HG02938 (cell line): ENCODE data around the gene ARL4D.
"Not testable (repeated sequence)": the region's sequence is repeated elsewhere in the genome, so short reads cannot be mapped to it uniquely, and the experiment has no call there.

Experiments used
- ATAC-seq: cut with Tn5 transposase; IDR thresholded peaks from one replicate; pipeline ENCODE4 v1.9.1; 2021; ENCODE audit warnings: mild to moderate bottlenecking, moderate library complexity; ENCODE audit not compliant: unreplicated experiment

ARL4D gene

DNA sequence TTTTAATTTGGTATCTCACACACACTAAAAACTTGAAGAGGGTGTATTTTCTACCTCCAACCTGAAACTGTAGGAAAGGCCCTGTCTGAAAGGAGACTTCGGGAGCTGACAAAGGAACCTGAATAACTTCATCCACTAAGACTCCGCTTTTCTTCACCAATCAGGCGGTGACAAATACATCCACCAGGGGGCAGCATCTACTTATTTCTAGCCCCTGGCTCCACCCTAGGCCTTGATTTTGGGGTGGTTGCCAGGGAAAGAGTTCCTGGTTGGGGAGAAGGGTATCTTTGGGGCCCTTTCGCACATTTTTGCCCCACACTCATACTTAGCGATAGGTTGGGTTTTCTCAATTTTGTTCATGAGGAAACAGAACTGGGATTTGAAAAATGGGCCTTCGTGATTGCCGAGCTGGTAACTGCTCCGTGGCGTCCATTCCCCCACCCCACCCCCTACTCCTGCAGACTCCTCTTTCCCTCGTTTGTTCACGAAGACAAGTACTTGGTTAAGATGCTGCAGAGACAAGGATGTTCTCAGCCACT, 4.8 kb upstream of the ARL4D start:
- ATAC-seq = no peak

DNA sequence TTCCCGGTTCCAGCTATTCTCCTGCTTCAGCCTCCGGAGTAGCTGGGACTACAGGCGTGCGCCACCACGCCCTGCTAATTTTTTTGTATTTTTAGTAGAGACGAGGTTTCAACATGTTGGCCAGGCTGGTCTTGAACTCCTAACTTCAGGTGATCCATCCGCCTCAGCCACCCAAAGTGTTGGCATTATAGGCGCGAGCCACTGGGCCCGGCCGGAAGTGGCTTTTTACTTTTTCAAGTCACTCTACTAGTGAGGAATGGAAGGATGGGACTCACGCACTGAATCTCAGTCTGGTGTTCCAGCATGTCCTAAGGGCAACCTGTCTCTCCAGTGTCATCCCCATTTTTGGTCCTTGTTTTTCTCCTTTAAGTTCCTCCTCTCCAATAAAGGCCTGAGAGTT, 4.1 kb upstream of the ARL4D start:
- ATAC-seq = not testable (repeated sequence)

DNA sequence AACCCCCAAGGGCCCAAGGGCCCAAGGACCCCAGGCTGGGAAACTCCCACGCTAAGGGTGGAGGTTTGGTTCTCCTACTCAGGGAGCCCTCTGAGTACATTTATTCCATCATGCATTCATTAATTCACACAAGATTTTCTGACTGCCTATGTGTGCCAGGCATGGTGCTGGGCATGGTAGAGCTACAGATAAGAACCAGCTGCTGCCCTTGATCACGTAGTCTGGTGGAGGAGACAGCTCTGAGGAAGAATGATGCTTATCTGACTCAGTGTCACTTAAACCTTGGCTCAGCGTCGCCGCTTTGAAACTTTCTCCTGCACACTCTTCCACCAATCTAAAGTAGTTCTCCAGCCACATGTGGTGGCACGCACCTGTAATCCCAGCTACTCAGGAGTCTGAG, 3.6 kb upstream of the ARL4D start:
- ATAC-seq = no peak

DNA sequence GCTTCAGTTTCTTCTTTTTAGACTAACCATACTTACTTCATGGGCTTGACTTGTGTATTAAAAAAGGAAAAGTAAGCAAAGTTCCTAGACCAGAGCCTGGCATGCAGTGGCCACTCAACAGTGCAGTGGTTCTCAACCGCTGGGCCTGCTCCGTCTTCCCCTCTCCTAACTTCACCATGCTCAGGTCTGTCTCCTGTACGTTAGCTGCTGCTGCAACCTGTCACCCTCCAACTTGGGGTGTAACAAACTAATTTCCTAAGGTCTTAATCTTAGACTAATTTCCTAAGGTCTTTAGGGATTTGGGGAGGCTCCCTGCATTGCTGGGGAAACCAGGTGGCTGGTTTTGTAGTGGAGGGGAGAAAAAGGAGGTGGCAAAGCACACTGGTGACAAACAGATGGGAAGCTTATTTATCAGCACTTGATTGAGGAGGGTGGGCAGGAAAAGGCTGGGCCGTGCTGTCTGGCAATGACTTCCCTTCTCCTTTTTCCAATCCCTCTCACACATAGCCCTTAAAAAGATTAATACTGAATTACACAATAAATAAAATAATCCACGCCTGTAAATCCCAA, 2.2 kb upstream of the ARL4D start:
- no peak for ATAC-seq

DNA sequence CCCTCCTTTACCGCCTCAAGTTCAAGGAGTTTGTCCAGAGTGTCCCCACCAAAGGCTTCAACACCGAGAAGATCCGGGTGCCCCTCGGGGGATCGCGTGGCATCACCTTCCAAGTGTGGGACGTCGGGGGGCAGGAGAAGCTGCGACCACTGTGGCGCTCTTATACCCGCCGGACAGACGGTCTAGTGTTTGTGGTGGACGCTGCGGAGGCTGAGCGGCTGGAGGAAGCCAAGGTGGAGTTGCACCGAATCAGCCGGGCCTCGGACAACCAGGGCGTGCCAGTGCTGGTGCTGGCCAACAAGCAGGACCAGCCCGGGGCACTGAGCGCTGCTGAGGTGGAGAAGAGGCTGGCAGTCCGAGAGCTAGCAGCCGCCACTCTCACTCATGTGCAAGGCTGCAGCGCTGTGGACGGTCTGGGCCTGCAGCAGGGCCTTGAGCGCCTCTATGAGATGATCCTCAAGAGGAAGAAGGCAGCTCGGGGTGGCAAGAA, 1.1 kb downstream of the ARL4D start:
- no peak for ATAC-seq

DNA sequence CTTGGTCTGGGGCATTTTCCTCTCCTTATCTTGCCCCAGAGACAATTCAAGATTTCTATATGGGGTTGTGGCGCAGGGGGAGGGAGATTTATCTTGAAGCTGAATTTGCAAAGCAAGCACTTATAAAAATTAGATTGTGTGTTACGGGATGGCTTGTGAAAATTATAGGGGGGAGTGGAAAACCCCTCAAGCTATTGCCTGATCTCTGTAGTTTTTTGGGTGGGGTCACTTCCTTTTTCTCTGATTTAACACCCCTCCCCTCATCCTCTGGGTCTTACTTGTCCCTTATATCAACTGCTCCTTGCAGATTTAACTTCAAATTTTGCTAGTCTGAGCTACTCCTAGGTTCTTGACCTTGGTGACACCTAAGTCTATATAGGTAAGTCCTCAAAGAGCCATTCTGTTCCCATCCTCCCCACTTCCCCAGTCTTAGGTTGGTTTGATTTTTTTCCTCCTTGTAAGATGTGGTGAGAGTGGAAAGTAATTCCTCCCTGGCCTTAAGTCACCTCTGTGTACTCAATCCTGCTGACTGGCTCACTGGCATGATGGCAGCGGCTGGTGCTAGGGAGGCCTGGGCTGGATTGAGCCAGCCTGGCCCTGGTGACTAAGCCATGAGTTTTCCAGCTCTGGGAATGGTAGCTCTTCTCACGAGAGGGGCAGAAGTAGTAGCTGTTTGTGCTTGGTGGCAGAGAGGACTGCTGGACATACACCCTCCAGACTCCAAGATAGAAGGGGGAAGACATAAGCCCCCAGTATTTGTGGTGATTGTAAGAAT, 2.3 kb downstream of the ARL4D start:
- ATAC-seq = no peak

DNA sequence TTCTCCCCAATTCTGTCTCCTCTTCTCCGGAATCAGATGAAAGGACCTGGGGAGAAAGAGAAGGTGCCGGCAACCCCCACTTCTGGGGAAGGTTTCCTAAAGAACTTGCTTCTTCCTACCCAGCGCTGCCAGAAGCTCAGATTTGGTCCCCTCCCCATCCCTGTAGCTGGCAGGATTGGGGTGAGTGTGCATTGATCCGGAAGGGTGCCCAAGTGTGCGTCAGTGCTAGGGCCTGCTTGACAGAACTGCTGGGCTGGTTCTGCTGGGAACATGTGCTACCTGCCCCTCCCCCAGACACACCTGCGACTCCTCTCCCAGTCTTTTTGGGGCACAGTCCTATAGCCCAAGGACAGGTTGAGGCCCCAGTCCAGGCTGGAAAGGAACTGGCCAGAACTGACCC, 3.3 kb downstream of the ARL4D start:
- no peak for ATAC-seq

DNA sequence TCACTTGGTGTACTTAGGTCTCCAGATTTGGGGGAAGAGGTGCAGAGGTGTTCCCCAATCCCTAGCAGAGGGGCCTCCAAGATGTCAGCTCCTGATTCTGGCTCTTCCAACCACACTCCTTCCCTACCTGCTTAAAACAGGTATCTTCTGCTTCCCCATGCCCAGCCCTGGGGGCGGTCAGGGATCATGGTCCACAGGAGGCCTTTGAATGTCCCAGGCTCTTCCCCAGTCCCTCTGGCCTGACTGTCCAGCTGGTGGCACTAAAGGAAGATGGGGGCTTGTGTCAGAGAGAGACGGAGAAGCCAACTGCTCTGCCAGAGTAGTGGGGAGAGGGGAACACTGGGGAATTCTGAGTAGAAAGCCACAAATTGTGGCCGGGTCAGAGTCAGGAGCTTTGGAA, 3.8 kb downstream of the ARL4D start:
- no peak for ATAC-seq

DNA sequence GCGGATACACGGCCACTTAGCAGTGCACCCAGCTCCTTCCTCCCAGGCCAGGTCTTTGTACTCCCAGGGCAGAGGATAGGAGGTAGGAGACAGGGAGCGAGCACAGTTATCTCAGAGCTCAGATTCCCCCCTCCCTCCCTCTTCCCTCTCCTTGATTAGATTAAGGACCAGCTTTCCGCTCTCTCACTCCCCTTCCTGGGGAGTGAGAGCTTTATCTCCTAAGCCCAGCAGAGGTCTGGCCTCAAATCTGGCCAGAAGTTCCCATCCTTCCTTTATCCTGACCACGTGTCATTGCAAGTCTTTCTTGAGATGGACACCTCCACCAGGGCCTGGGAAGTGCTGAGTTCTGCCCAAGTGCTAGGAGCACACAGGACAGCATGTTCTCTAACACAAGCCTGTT, 5.1 kb downstream of the ARL4D start:
- no peak for ATAC-seq

DNA sequence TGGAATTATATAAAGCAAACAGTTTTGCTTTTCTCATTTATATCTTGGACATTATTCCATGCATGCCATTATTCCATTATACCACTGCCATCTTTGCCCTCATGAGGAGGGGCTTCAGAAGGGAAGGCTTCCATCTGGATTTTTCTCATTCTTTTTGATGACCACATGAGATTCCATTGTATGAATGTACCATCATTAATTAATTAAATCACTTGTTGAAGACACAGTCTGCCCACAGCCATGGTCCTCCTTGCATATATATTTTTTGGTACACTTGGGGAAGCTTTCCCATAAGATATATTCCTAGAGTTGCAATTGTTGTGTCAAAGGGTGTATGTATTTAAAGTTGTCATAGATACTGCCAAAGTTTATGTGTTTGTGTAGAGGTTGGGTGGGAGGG, 7.1 kb downstream of the ARL4D start:
- no peak for ATAC-seq

DNA sequence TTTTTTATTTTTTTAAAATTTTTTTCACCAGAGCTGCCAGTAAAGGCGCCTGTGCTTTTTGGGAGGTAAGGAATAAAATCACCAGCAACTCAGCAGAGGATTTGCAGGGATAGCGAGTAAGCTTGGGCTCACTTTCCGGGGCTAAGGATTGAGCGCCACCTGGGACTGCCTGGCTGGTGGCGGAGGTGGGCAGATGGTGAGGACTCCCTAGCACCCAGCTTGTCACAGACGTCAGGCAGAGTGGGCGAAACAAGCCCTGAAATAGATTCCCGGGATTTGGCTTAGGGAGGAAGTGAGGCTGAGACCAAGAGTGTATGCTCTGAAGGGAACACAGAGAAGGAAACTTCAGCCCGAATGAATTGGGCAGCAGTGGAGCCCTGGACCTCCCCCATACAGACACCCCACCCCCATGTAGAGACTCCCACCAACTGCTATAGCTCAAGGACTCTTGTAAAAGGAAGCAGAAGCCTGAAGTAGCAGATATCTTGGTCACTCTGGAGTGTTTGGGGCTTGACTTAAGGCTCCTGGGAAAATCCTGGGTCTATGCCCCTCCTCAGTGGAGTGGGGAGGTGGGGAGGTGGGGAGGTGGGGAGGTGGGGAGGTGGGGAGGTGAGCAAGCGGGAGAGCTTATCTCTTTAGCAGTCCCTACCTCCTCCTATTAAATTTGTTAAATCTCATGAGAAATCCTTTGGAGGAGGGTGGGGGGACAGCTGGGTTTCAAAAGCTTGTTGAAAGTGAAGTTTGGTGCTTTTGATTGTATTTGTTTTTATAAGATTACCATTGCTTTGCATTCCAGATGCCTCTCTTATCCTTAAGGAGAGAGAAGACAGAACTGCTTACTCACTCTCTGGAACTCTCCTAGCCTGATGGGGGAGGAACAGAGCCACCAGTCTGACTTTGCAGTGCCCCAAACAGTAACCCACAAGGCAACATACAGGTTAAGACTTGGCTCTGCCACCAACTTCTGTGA, 8.2 kb downstream of the ARL4D start:
- ATAC-seq = no peak

DNA sequence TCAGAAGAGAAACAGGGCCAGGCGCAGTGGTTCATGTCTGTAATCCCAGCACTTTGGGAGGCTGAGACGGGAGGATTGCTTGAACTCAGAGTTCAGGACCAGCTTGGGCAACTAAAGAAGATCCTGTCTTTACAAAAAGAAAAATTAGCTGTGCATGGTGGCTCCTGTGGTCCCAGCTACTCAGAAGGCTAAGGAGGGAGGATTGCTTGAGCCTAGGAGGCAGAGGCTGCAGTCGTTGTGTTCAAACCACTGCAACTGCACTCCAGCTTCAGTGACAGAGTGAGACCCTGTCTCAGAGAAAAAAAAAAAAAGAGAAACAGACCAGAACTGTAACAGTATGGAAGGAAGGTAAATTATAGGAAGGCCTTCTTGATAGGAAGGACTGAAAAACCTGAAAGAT, 10.3 kb downstream of the ARL4D start:
- ATAC-seq = no peak

DNA sequence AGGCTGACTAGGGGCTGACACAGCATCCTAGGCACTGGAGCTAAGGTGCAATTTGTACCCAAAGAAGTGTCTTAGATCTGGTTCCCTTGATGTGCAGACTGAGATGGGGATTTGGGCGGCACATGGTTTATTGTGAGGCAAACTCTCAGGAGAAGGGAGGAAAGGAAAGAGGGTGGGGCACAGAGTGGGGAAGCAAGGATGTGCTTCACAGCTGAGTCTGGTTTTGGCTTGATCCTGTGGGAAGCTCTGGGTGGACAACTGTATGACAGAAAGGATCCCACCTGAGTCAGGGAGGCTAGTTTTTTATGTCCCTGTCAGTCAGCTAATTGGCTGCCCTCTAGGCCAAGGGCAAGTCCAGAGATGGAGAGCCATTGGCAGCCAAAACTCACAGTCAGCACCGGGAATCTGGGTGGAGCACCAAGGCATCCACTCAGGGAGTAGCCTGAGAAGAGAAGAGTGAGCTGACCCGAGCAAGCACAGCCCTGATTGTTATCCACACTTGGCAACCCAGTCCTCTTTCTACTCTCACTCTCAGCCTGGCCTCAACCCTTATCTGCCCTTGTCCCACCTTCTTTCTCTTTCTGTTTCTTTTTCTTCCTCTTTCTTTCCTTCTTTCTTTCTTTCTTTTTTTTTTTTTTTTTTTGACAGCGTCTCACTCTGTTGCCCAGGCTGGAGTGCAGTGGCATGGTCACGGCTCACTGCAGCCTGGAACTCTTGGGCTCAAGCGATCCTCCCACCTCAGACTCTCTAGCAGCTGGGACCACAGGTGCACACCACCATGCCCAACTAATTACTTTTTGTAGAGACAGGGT, 12.0 kb downstream of the ARL4D start:
- ATAC-seq = no peak

DNA sequence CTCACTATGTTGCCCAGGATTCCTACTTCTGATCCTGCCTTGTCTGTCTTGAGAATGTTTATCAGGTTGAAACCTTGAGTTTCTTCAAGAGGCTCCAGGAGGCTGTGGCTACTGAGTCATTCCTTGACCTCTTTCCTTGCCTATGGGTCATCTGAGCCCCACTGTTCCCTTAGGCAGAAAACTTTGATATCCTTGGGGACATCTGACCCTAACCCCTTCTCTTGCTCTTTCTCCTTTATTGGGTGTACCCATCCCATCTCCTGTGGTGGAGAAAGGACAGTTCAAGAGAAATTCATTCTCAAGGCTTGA, 12.5 kb downstream of the ARL4D start:
- ATAC-seq = no peak

DNA sequence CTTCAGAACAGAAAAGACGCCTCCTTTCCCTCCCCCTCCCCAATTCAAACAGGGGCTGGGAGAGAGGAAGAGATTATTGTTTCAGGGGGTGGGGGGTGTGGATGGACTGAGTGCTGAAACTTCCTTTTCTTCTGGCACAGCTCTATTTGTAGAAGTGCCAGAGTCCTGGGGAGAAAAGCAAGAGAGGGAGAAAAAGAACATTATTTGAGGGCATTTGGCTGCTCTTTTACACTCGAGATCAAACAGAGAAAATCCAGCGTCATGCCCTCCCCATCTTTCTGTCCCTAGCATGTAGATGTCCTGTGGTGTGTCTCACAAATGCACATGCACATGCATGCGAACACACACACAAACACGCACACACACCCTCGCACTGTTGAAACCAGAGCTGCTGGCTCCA, 13.0 kb downstream of the ARL4D start:
- ATAC-seq = no peak

DNA sequence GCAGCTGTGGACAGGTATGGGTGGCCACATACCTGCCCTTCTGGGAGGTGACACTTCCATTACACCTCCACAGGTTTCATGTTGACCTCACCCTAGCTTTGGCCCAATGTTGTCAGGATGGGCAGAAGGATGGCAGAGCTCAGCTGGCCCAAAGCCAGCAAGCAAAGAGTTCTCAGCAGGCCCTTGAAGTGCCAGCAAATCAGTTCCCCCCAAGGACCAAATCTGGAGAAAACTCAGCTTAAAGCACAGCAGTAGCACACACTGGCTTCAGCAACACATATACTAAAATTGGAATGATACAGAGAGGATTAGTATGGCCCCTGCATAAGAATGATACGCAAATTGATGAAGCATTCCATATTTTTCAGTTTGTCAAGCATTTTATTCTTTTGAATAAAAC, 13.4 kb downstream of the ARL4D start:
- no peak for ATAC-seq

DNA sequence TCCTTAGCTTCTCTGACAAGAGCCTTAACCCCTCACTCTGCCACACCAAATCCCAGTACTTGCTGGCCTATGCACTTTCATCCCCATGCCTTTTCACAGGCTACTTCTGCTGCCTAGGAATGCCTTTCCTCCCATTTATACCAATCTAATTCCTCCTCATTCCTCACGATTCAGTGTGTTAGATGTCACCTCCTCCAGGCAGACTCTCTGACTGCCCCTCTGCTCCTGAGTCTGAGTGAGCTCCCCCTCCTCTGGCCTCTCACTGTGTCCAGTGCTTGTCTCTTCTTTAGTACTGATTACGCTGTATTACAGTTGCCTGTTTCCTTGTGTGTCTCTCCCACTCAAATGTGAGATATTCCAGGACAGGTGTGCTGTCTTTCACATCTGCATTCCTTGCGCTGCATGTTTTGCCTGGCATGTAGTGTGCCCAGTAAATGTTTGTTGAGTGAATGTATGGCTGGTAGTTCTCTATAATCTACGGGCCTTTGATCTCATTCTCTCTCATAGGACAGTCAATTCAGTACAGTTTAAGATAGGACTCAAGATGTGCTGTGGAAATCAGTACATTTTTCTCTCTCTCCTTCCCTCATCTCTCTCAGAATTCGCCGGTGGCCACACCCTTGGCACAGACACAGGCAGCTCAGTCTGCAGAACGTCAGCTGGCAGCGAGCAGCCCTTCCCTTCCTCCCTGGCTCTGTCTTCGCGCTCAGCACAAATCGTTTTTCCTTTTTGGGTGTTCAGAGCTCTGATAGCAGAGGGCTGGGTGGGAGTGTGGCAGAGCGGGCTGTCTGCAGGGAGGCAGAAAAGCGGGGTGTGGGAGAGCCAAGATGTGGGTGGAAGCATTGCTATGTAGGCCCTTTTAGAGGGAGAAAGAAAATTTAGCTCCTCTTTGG, 18.5 kb downstream of the ARL4D start:
- no peak for ATAC-seq

DNA sequence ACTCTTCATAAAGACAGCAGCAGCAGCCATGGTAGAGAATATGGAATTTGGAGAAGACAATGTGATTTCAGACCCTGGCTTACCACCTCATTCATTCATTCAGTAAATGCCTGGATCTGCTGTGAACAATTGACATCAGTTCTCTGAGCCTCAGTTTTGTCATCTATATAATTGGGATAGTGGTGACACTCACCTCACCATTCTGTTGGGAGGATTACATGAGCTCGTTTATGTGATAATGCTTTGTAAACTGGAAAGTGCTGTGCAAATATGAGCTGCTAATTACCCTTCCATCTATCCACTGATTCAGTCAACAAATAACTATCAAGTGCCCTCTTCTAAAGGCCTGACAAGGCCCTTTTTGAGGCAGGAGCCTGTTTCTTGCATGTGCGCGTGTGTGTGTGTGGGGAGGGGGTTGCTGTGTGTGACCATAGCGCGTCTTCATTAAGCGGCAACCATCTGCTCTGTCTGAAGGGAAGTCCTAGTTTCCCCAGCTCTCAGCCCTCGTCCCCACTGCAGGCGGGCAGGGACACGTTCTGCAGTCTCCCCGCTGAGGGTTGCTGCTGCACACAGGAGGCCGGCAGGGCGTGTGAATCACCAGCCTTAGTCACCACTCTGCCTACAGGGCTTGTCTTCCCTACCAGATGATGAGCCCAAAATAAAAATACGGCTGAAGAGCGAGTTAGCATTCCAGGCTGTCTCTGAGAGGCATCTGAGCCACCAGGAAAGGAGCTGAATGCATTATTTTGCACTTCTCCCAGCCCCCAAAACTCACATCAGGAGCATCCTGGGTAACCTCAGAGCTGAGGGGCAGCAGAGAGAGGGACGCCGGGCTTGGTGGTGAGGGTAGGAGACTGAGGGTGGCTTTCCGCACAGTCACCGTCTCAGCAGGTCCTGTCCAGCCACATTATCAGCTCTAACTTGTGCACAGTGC, 19.9 kb downstream of the ARL4D start:
- ATAC-seq = no peak
